Measurements from ENCODE around the gene POGLUT3. TPM values are rescaled to one million over a fixed set of nuclear protein-coding genes. Genes with fewer than 3 reads are reported as not detected.

The POGLUT3 gene
- polyA plus RNA-seq, 3 donors from 2014 or later: 10.4 to 17.1 (median 16.6) TPM

GRCh38 chr11:108496643-108497256 is 1.4 kb downstream of the POGLUT3 start:
- Mint-ChIP-seq H3K27ac (peak overlapping the region; percentile 98 to 100 (median 99)), H3K36me3 (peaks cover 0 to 3% (median 0%) of the 10 kb centered on the region in 3 donors), H3K4me3 (peak overlapping the region; percentile 98 to 100 (median 99)), H3K27me3 (ENCODE audit: low read depth in 3 of 3) (peaks cover 5 to 8% (median 7%) of the 10 kb centered on the region in 3 donors), H3K4me1 (peaks cover 15 to 33% of the 10 kb centered on the region in 2 donors), H3K9me3 (no peaks in the 10 kb centered on the region)
- no peak for DNase-seq

- Mint-ChIP-seq H3K4me3 (no peak overlapping the region), H3K36me3 (peaks cover 0 to 4% (median 3%) of the 10 kb centered on the region in 3 donors), H3K9me3 (no peaks in the 10 kb centered on the region), H3K27ac (peak overlapping the region; percentile 24 to 99 (median 44)), H3K4me1 (peaks cover 15 to 33% of the 10 kb centered on the region in 2 donors), H3K27me3 (ENCODE audit: low read depth in 3 of 3) (peaks cover 5 to 8% (median 7%) of the 10 kb centered on the region in 3 donors)
- DNase-seq: no peak
Measured at GRCh38 chr11:108495326-108495725, 2.9 kb downstream of the POGLUT3 start.

- Mint-ChIP-seq H3K9me3 (no peaks in the 10 kb centered on the region), H3K4me1 (peaks cover 13 to 27% of the 10 kb centered on the region in 2 donors), H3K27me3 (ENCODE audit: low read depth in 3 of 3) (peaks cover 5 to 7% (median 5%) of the 10 kb centered on the region in 3 donors), H3K36me3 (peaks cover 3 to 7% (median 6%) of the 10 kb centered on the region in 3 donors), H3K27ac (peak overlapping the region in 4 of 6 donors; percentile 16 to 55 (median 34)), H3K4me3 (no peak overlapping the region)
- DNase-seq: no peak
Measured at GRCh38 chr11:108494182-108494581, 4.0 kb downstream of the POGLUT3 start.

DNA sequence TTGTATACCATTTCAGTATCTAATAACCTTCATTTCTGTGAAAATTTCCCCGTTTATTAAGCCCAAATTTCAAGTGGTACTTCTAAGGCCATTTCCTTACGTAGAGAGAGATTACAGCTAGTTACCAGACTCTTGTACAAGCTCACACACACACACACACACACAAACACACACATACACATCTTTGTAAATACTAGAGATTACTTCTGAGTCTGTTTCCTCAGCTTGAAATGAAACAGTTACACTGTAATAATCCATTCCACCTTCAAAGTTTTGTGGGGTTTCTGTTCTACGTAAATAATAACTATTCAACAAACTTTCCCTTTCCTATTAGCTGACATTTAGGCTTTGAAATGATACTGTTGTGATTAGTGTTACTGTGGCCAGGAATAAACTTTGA is 6.2 kb downstream of the POGLUT3 start:
- no peak overlapping the region for H3K4me3 Mint-ChIP-seq
- peaks cover 0 to 6% (median 3%) of the 10 kb centered on the region in 3 donors for H3K27me3 Mint-ChIP-seq (ENCODE audit: low read depth in 3 of 3)
- peaks cover 5 to 17% of the 10 kb centered on the region in 2 donors for H3K4me1 Mint-ChIP-seq
- DNase-seq: no peak
- H3K27ac Mint-ChIP-seq: no peak overlapping the region
- H3K36me3 Mint-ChIP-seq: peaks cover 13 to 20% (median 18%) of the 10 kb centered on the region in 3 donors
- no peaks in the 10 kb centered on the region for H3K9me3 Mint-ChIP-seq

- H3K9me3 Mint-ChIP-seq: no peaks in the 10 kb centered on the region
- H3K4me1 Mint-ChIP-seq: no peaks in the 10 kb centered on the region
- H3K36me3 Mint-ChIP-seq: peaks cover 34 to 50% (median 47%) of the 10 kb centered on the region in 3 donors
- DNase-seq: no peak
- H3K4me3 Mint-ChIP-seq: no peak overlapping the region
- H3K27me3 Mint-ChIP-seq (ENCODE audit: low read depth in 3 of 3): peaks cover 0 to 4% (median 2%) of the 10 kb centered on the region in 3 donors
- H3K27ac Mint-ChIP-seq: no peak overlapping the region
Measured at GRCh38 chr11:108486828-108487227, 11.4 kb downstream of the POGLUT3 start.

GRCh38 chr11:108486331-108486730 is 11.9 kb downstream of the POGLUT3 start:
- peak overlapping the region in 1 of 6 donors; percentile 35 for H3K27ac Mint-ChIP-seq
- H3K9me3 Mint-ChIP-seq: no peaks in the 10 kb centered on the region
- peaks cover 37 to 53% (median 52%) of the 10 kb centered on the region in 3 donors for H3K36me3 Mint-ChIP-seq
- H3K27me3 Mint-ChIP-seq (ENCODE audit: low read depth in 3 of 3): peaks cover 0 to 4% (median 2%) of the 10 kb centered on the region in 3 donors
- no peak for DNase-seq
- no peaks in the 10 kb centered on the region for H3K4me1 Mint-ChIP-seq
- no peak overlapping the region for H3K4me3 Mint-ChIP-seq

GRCh38 chr11:108483163-108483562 is 15.0 kb downstream of the POGLUT3 start:
- no peak overlapping the region for H3K27ac Mint-ChIP-seq
- no peak overlapping the region for H3K4me3 Mint-ChIP-seq
- H3K36me3 Mint-ChIP-seq: peaks cover 31 to 49% (median 39%) of the 10 kb centered on the region in 3 donors
- no peaks in the 10 kb centered on the region for H3K4me1 Mint-ChIP-seq
- DNase-seq: no peak
- H3K9me3 Mint-ChIP-seq: no peaks in the 10 kb centered on the region
- H3K27me3 Mint-ChIP-seq (ENCODE audit: low read depth in 3 of 3): peaks cover 0 to under 1% (median 0%) of the 10 kb centered on the region in 3 donors

DNA sequence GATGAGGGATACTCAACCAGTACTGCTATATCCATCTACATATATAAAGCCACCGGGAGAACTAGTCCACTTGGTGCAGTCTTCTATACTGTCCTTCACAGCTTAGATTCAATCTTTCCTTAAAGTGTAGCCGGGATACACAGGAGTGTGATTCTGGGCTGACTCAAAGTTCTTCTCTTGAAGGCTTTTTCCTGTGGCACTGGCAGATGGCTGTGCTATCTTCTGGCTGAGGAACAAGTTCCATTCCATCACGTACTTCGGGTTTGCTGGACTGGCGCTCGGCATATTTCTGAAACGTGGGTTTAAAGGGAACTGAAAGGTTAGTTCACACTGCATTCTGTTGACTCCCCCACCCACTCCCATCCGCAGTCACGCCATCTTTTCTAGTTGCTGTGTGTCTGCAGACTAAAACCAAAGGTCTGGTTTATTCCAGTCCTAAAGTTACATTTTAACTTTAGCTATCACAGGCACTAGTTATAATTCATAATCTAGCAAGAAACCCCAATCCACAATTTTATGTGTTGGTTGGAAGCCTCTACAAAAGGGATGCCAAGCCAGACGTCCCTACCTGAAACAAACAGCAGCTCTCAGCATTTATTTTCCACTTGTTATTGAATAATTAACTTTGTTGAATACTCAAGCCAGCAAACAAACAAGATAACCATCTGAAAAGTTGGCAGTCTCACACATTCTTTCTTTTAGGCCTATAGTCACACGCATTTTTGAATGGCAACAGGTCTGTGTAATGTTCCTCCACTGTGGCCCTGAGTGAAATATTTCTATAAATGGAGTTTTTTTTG is 23.3 kb downstream of the POGLUT3 start:
- Mint-ChIP-seq H3K4me1 (no peaks in the 10 kb centered on the region), H3K27me3 (ENCODE audit: low read depth in 3 of 3) (peaks cover 0 to 2% (median 0%) of the 10 kb centered on the region in 3 donors), H3K4me3 (no peak overlapping the region), H3K36me3 (peaks cover 13 to 37% (median 32%) of the 10 kb centered on the region in 3 donors), H3K9me3 (no peaks in the 10 kb centered on the region), H3K27ac (no peak overlapping the region)
- no peak for DNase-seq

- Mint-ChIP-seq H3K4me1 (peaks cover 0 to 8% of the 10 kb centered on the region in 2 donors), H3K27ac (no peak overlapping the region), H3K27me3 (ENCODE audit: low read depth in 3 of 3) (peaks cover 0 to 2% (median 0%) of the 10 kb centered on the region in 3 donors), H3K36me3 (peaks cover 10 to 29% (median 28%) of the 10 kb centered on the region in 3 donors), H3K9me3 (no peaks in the 10 kb centered on the region), H3K4me3 (no peak overlapping the region)
- DNase-seq: no peak
Measured at GRCh38 chr11:108472681-108473080, 25.5 kb downstream of the POGLUT3 start.

DNA sequence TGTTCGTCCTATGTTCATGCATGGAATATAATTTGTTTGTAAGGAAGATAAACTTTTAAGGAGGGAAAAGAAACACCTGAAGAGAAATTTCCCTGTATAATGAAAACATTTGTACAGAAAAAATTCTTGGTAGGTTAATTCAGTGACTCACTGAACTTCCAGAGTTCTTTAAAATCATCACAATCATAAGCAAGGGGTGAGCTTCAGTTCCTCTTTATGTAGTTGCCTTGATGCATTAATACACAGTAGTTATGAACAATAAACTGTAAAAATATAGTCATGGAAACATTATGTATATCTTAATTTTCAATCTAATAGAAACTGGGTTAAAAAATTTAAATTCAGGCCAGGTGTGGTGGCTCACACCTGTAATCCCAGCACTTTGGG is 29.7 kb downstream of the POGLUT3 start:
- peaks cover 14 to 32% of the 10 kb centered on the region in 2 donors for H3K4me1 Mint-ChIP-seq
- H3K27ac Mint-ChIP-seq: peak overlapping the region; percentile 99 to 100 (median 100)
- H3K9me3 Mint-ChIP-seq: no peaks in the 10 kb centered on the region
- peak overlapping the region in 4 of 5 donors; percentile 97 to 100 (median 99) for H3K4me3 Mint-ChIP-seq
- no peak for DNase-seq
- H3K36me3 Mint-ChIP-seq: peaks cover 0 to 4% (median under 1%) of the 10 kb centered on the region in 3 donors
- peaks cover 3 to 11% (median 7%) of the 10 kb centered on the region in 3 donors for H3K27me3 Mint-ChIP-seq (ENCODE audit: low read depth in 3 of 3)

GRCh38 chr11:108467091-108467823 is 30.9 kb downstream of the POGLUT3 start, which contains the start of gene C11orf65:
Gene C11orf65 (minus strand): TSS chr11:108467529. CDS start chr11:108461559, 5,970 bp downstream.
- Mint-ChIP-seq H3K9me3 (no peaks in the 10 kb centered on the region), H3K27me3 (ENCODE audit: low read depth in 3 of 3) (peaks cover 3 to 11% (median 7%) of the 10 kb centered on the region in 3 donors), H3K27ac (peak within 1 kb of the TSS; percentile 99 to 100 (median 100)), H3K4me1 (peaks cover 14 to 32% of the 10 kb centered on the region in 2 donors), H3K36me3 (no peaks in the 10 kb centered on the region), H3K4me3 (peak within 1 kb of the TSS; percentile 97 to 100 (median 99))
- peak; percentile 96 to 97 (median 97) for DNase-seq

DNA sequence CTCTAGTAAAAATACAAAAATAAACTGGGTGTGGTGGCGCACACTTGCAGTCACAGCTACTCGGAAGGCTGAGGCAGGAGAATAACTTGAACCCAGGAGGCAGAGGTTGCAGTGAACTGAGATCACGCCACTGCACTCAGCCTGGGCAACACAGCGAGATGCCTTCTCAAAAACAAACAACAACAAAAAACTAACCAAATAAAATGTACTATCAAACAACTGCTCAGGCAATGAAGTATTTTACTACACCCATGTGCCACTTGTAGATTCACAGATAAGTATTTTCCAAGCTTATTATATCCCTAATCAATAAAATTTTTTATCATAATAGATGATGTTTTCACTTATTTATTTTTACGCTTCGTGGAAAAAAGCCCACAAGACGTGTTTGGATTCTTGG is 31.8 kb downstream of the POGLUT3 start:
- Mint-ChIP-seq H3K4me1 (peaks cover 14 to 32% of the 10 kb centered on the region in 2 donors), H3K27ac (peak overlapping the region; percentile 99 to 100 (median 100)), H3K4me3 (peak overlapping the region; percentile 97 to 100 (median 99)), H3K9me3 (no peaks in the 10 kb centered on the region), H3K27me3 (ENCODE audit: low read depth in 3 of 3) (peaks cover 3 to 11% (median 7%) of the 10 kb centered on the region in 3 donors), H3K36me3 (no peaks in the 10 kb centered on the region)
- peak in 1 of 3 donors; percentile 3 for DNase-seq

DNA sequence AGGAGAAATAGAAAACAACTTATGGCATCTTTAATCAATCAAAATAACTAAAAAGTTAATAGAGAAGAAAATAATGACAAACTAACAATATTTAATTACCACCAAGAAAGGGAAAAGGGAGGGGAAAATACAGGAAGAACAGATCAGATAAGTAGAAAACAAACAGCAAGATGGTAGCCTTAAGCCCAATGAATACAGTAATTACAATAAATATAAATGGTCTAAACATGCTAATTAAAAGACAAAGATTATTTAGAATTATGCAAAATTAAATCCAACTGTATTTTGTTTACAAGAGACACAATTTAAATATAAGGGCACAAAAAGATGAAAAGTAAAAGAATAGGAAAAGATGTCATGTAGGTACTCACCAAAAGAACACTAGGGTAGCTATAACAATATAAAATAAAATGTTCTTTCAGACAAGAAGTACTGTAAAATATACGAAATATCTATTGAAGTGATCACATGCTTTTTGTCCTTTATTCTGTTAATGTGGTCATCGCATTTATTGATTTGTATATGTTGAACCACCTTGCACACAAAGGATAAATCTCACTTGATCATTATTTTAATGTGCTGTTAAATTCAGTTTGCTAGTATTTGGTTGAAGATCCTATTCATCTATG is 44.9 kb downstream of the POGLUT3 start:
- peaks cover 10 to 18% (median 15%) of the 10 kb centered on the region in 3 donors for H3K36me3 Mint-ChIP-seq
- no peak overlapping the region for H3K27ac Mint-ChIP-seq
- H3K4me3 Mint-ChIP-seq: no peak overlapping the region
- no peak for DNase-seq
- H3K27me3 Mint-ChIP-seq (ENCODE audit: low read depth in 3 of 3): peaks cover 2 to 5% (median 4%) of the 10 kb centered on the region in 3 donors
- no peaks in the 10 kb centered on the region for H3K4me1 Mint-ChIP-seq
- peaks cover 14 to 28% (median 25%) of the 10 kb centered on the region in 6 donors for H3K9me3 Mint-ChIP-seq

All from immature natural killer cell (primary cell).